HT1080 (cell line): Measurements from ENCODE around the gene GH2. TPM values are rescaled to one million over a fixed set of nuclear protein-coding genes. Genes with fewer than 3 reads are reported as not detected.

ENCODE experiments used
- small RNA-seq: library from RNA; depleted of rRNA; stranded (forward); fragments of <200 nt; gene quantifications from one replicate; pipeline ENCODE3, GENCODE V24; 2014
- total RNA-seq: library from RNA; depleted of rRNA; stranded (reverse); fragments of >200 nt; shearing (Covaris generic); gene quantifications from 2 replicates; pipeline ENCODE4 v1.2.3, GENCODE V29; 2014; rRNA removed

The GH2 gene
- total RNA-seq, 1 experiment from 2014 or later, result not detected

Small RNA genes lying within 50 kb of the gene (small RNA-seq; reads per million reads assigned to genes)
- gene AC040958.1, result not detected
- not detected for gene AC127029.1
- gene GH1, result not detected

Other genes starting within 250 kb of the GH2 start
- 15.9 and 20.7 TPM in 2 replicates for gene LIMD2, start 181.8 kb downstream of the GH2 start, total RNA-seq
- 13.2 and 13.8 TPM in 2 replicates for gene STRADA, start 140.1 kb downstream of the GH2 start, total RNA-seq
- gene CCDC47, start 108.3 kb downstream of the GH2 start, total RNA-seq, result 52.1 and 78.0 TPM in 2 replicates
- 36.9 and 44.9 TPM in 2 replicates for gene DDX42, start 107.8 kb downstream of the GH2 start, total RNA-seq
- 79.2 and 110 TPM in 2 replicates for gene PSMC5, start 54.5 kb downstream of the GH2 start, total RNA-seq
- gene FTSJ3, start 54.3 kb downstream of the GH2 start, total RNA-seq, result 142 and 158 TPM in 2 replicates
- gene SMARCD2, start 39.3 kb downstream of the GH2 start, total RNA-seq, result 99.5 and 106 TPM in 2 replicates
- gene CSH2, start 8.3 kb downstream of the GH2 start, total RNA-seq, result not detected in 2 replicates
- gene CSH1, start 14.6 kb upstream of the GH2 start, total RNA-seq, result not detected in 2 replicates
- not detected in 2 replicates for gene CSHL1, start 29.3 kb upstream of the GH2 start, total RNA-seq
- not detected in 2 replicates for gene GH1, start 36.9 kb upstream of the GH2 start, total RNA-seq
- 0.10 and 0.33 TPM in 2 replicates for gene CD79B, start 50.4 kb upstream of the GH2 start, total RNA-seq
- gene SCN4A, start 91.0 kb upstream of the GH2 start, total RNA-seq, result not detected in 2 replicates
- gene PRR29, start 116.4 kb upstream of the GH2 start, total RNA-seq, result 0.08 and 0.47 TPM in 2 replicates
- 8.2 and 9.5 TPM in 2 replicates for gene ICAM2, start 138.7 kb upstream of the GH2 start, total RNA-seq
- gene ERN1, start 248.2 kb upstream of the GH2 start, total RNA-seq, result 2.5 and 4.6 TPM in 2 replicates